ENCODE data around the gene SYT7. TPM values are rescaled to one million over a fixed set of nuclear protein-coding genes. Genes with fewer than 3 reads are reported as not detected.

The SYT7 gene
- total and polyA plus RNA-seq, 2 donors = 0.14 to 1.3 TPM

GRCh38 chr11:61533039-61533375 is 47.9 kb downstream of the SYT7 start:
- Histone ChIP-seq H3K27ac (ENCODE audit: low read depth in 1 of 2, low read length in 1 of 2) (no peak overlapping the region), H3K27me3 (ENCODE audit: control insufficient read depth in 2 of 2, insufficient read depth in 1 of 2, low read length in 1 of 2) (peaks cover 0 to 11% of the 10 kb centered on the region in 2 donors), H3K9me3 (ENCODE audit: control insufficient read depth in 2 of 2, insufficient read depth in 1 of 2, low read length in 1 of 2) (no peaks in the 10 kb centered on the region), H3K4me1 (ENCODE audit: control insufficient read depth in 2 of 2, insufficient read depth in 2 of 2, low read length in 2 of 2) (no peaks in the 10 kb centered on the region), H3K36me3 (ENCODE audit: control insufficient read depth in 2 of 2, insufficient read depth in 2 of 2, low read length in 1 of 2) (no peaks in the 10 kb centered on the region), H3K4me3 (ENCODE audit: low read length in 2 of 2) (no peak overlapping the region)
- no peak for DNase-seq (ENCODE audit: low read depth in 6 of 9, low spot score in 9 of 9)
- 93% methylated on average over 16 of the region's 16 CpGs for WGBS

- Histone ChIP-seq H3K4me1 (ENCODE audit: control insufficient read depth in 2 of 2, insufficient read depth in 2 of 2, low read length in 2 of 2) (no peaks in the 10 kb centered on the region), H3K36me3 (ENCODE audit: control insufficient read depth in 2 of 2, insufficient read depth in 2 of 2, low read length in 1 of 2) (no peaks in the 10 kb centered on the region), H3K9me3 (ENCODE audit: control insufficient read depth in 2 of 2, insufficient read depth in 1 of 2, low read length in 1 of 2) (no peaks in the 10 kb centered on the region), H3K27ac (ENCODE audit: low read depth in 1 of 2, low read length in 1 of 2) (no peak overlapping the region), H3K4me3 (ENCODE audit: low read length in 2 of 2) (no peak overlapping the region), H3K27me3 (ENCODE audit: control insufficient read depth in 2 of 2, insufficient read depth in 1 of 2, low read length in 1 of 2) (peaks cover 0 to 13% of the 10 kb centered on the region in 2 donors)
- DNase-seq (ENCODE audit: low read depth in 6 of 9, low spot score in 9 of 9) = peak in 4 of 9 donors; percentile 21 to 48 (median 34)
- 79% methylated on average over 10 of the region's 10 CpGs for WGBS
Measured at GRCh38 chr11:61532134-61533038, 48.5 kb downstream of the SYT7 start.

GRCh38 chr11:61531044-61531443 is 49.8 kb downstream of the SYT7 start:
- WGBS = 63% methylated on average over 3 of the region's 3 CpGs
- no peaks in the 10 kb centered on the region for H3K9me3 ChIP-seq (ENCODE audit: control insufficient read depth in 2 of 2, insufficient read depth in 1 of 2, low read length in 1 of 2)
- no peaks in the 10 kb centered on the region for H3K36me3 ChIP-seq (ENCODE audit: control insufficient read depth in 2 of 2, insufficient read depth in 2 of 2, low read length in 1 of 2)
- DNase-seq (ENCODE audit: low read depth in 6 of 9, low spot score in 9 of 9) = no peak
- no peaks in the 10 kb centered on the region for H3K4me1 ChIP-seq (ENCODE audit: control insufficient read depth in 2 of 2, insufficient read depth in 2 of 2, low read length in 2 of 2)
- peaks cover 0 to 23% of the 10 kb centered on the region in 2 donors for H3K27me3 ChIP-seq (ENCODE audit: control insufficient read depth in 2 of 2, insufficient read depth in 1 of 2, low read length in 1 of 2)
- H3K4me3 ChIP-seq (ENCODE audit: low read length in 2 of 2) = no peak overlapping the region
- H3K27ac ChIP-seq (ENCODE audit: low read depth in 1 of 2, low read length in 1 of 2) = no peak overlapping the region

GRCh38 chr11:61529537-61530225 is 51.2 kb downstream of the SYT7 start:
- Histone ChIP-seq H3K27me3 (ENCODE audit: control insufficient read depth in 2 of 2, insufficient read depth in 1 of 2, low read length in 1 of 2) (peaks cover 0 to 28% of the 10 kb centered on the region in 2 donors), H3K4me3 (ENCODE audit: low read length in 2 of 2) (no peak overlapping the region), H3K9me3 (ENCODE audit: control insufficient read depth in 2 of 2, insufficient read depth in 1 of 2, low read length in 1 of 2) (no peaks in the 10 kb centered on the region), H3K4me1 (ENCODE audit: control insufficient read depth in 2 of 2, insufficient read depth in 2 of 2, low read length in 2 of 2) (no peaks in the 10 kb centered on the region), H3K36me3 (ENCODE audit: control insufficient read depth in 2 of 2, insufficient read depth in 2 of 2, low read length in 1 of 2) (no peaks in the 10 kb centered on the region), H3K27ac (ENCODE audit: low read depth in 1 of 2, low read length in 1 of 2) (no peak overlapping the region)
- WGBS = 91% methylated on average over 21 of the region's 21 CpGs
- DNase-seq (ENCODE audit: low read depth in 6 of 9, low spot score in 9 of 9) = no peak

GRCh38 chr11:61528114-61528513 is 52.8 kb downstream of the SYT7 start:
- DNase-seq (ENCODE audit: low read depth in 6 of 9, low spot score in 9 of 9) = no peak
- peaks cover 0 to 31% of the 10 kb centered on the region in 2 donors for H3K27me3 ChIP-seq (ENCODE audit: control insufficient read depth in 2 of 2, insufficient read depth in 1 of 2, low read length in 1 of 2)
- no peaks in the 10 kb centered on the region for H3K9me3 ChIP-seq (ENCODE audit: control insufficient read depth in 2 of 2, insufficient read depth in 1 of 2, low read length in 1 of 2)
- H3K4me1 ChIP-seq (ENCODE audit: control insufficient read depth in 2 of 2, insufficient read depth in 2 of 2, low read length in 2 of 2) = no peaks in the 10 kb centered on the region
- WGBS = 65% methylated on average over 14 of the region's 14 CpGs
- no peak overlapping the region for H3K4me3 ChIP-seq (ENCODE audit: low read length in 2 of 2)
- H3K27ac ChIP-seq (ENCODE audit: low read depth in 1 of 2, low read length in 1 of 2) = no peak overlapping the region
- no peaks in the 10 kb centered on the region for H3K36me3 ChIP-seq (ENCODE audit: control insufficient read depth in 2 of 2, insufficient read depth in 2 of 2, low read length in 1 of 2)

- Histone ChIP-seq H3K27me3 (ENCODE audit: control insufficient read depth in 2 of 2, insufficient read depth in 1 of 2, low read length in 1 of 2) (peaks cover 0 to 31% of the 10 kb centered on the region in 2 donors), H3K36me3 (ENCODE audit: control insufficient read depth in 2 of 2, insufficient read depth in 2 of 2, low read length in 1 of 2) (no peaks in the 10 kb centered on the region), H3K9me3 (ENCODE audit: control insufficient read depth in 2 of 2, insufficient read depth in 1 of 2, low read length in 1 of 2) (no peaks in the 10 kb centered on the region), H3K4me1 (ENCODE audit: control insufficient read depth in 2 of 2, insufficient read depth in 2 of 2, low read length in 2 of 2) (no peaks in the 10 kb centered on the region), H3K4me3 (ENCODE audit: low read length in 2 of 2) (no peak overlapping the region), H3K27ac (ENCODE audit: low read depth in 1 of 2, low read length in 1 of 2) (no peak overlapping the region)
- no peak for DNase-seq (ENCODE audit: low read depth in 6 of 9, low spot score in 9 of 9)
- 87% methylated on average over 20 of the region's 20 CpGs for WGBS
Measured at GRCh38 chr11:61526956-61527731, 53.7 kb downstream of the SYT7 start.

- Histone ChIP-seq H3K27me3 (ENCODE audit: control insufficient read depth in 2 of 2, insufficient read depth in 1 of 2, low read length in 1 of 2) (peaks cover 0 to 31% of the 10 kb centered on the region in 2 donors), H3K9me3 (ENCODE audit: control insufficient read depth in 2 of 2, insufficient read depth in 1 of 2, low read length in 1 of 2) (no peaks in the 10 kb centered on the region), H3K4me1 (ENCODE audit: control insufficient read depth in 2 of 2, insufficient read depth in 2 of 2, low read length in 2 of 2) (no peaks in the 10 kb centered on the region), H3K27ac (ENCODE audit: low read depth in 1 of 2, low read length in 1 of 2) (no peak overlapping the region), H3K36me3 (ENCODE audit: control insufficient read depth in 2 of 2, insufficient read depth in 2 of 2, low read length in 1 of 2) (no peaks in the 10 kb centered on the region), H3K4me3 (ENCODE audit: low read length in 2 of 2) (no peak overlapping the region)
- no peak for DNase-seq (ENCODE audit: low read depth in 6 of 9, low spot score in 9 of 9)
- WGBS = 96% methylated on average over 1 of the region's 1 CpG
Measured at GRCh38 chr11:61526229-61526628, 54.6 kb downstream of the SYT7 start.

- no peak overlapping the region for H3K27ac ChIP-seq (ENCODE audit: low read depth in 1 of 2, low read length in 1 of 2)
- H3K4me1 ChIP-seq (ENCODE audit: control insufficient read depth in 2 of 2, insufficient read depth in 2 of 2, low read length in 2 of 2) = no peaks in the 10 kb centered on the region
- no peaks in the 10 kb centered on the region for H3K9me3 ChIP-seq (ENCODE audit: control insufficient read depth in 2 of 2, insufficient read depth in 1 of 2, low read length in 1 of 2)
- no peak overlapping the region for H3K4me3 ChIP-seq (ENCODE audit: low read length in 2 of 2)
- H3K27me3 ChIP-seq (ENCODE audit: control insufficient read depth in 2 of 2, insufficient read depth in 1 of 2, low read length in 1 of 2) = peaks cover 0 to 27% of the 10 kb centered on the region in 2 donors
- no peaks in the 10 kb centered on the region for H3K36me3 ChIP-seq (ENCODE audit: control insufficient read depth in 2 of 2, insufficient read depth in 2 of 2, low read length in 1 of 2)
- WGBS = 93% methylated on average over 19 of the region's 19 CpGs
- no peak for DNase-seq (ENCODE audit: low read depth in 6 of 9, low spot score in 9 of 9)
Measured at GRCh38 chr11:61524963-61525587, 55.8 kb downstream of the SYT7 start.
